Measurements from ENCODE around the gene HUS1B. TPM values are rescaled to one million over a fixed set of nuclear protein-coding genes. Genes with fewer than 3 reads are reported as not detected.

The HUS1B gene
- total and polyA plus RNA-seq, 2 experiments from 2014 or later, result 1.3 to 3.9 TPM

- Mint-ChIP-seq H3K36me3 (ENCODE audit: low read depth) (peaks cover 18% of the 10 kb centered on the region), H3K4me3 (no peak overlapping the region), H3K27ac (no peak overlapping the region), H3K4me1 (peaks cover 35% of the 10 kb centered on the region), H3K27me3 (ENCODE audit: insufficient read depth, low read depth, poor library complexity) (no peaks in the 10 kb centered on the region), H3K9me3 (no peaks in the 10 kb centered on the region)
- Histone ChIP-seq H3K27ac (ENCODE audit: low read depth) (no peak overlapping the region), H2AFZ (no peak overlapping the region), H3K4me2 (no peak overlapping the region), H4K20me1 (replicated peaks; ENCODE audit: insufficient read depth) (no peaks in the 10 kb centered on the region), H3F3A (replicated peaks; ENCODE audit: low read depth) (no peaks in the 10 kb centered on the region), H3K4me1 (ENCODE audit: insufficient read depth) (peaks cover 59% of the 10 kb centered on the region), H3K9me2 (ENCODE audit: insufficient read depth) (no peaks in the 10 kb centered on the region), H3K36me3 (ENCODE audit: insufficient read depth) (no peaks in the 10 kb centered on the region), H3K4me3 (no peak overlapping the region), H3K27me3 (ENCODE audit: insufficient read depth) (no peaks in the 10 kb centered on the region), H3K79me2 (replicated peaks; ENCODE audit: insufficient read depth) (peaks cover 86% of the 10 kb centered on the region)
- ATAC-seq, result no peak
- DNase-seq (ENCODE audit: low spot score), result no peak
- TF ChIP-seq ETS1 (IDR thresholded peaks at IDR 0.05), result no peak
- TF ChIP-seq ZNF462 (CRISPR knock-in tag; IDR thresholded peaks at IDR 0.05), result no peak
- no peak for TF ChIP-seq REST (IDR thresholded peaks at IDR 0.05; ENCODE audit: unreplicated experiment)
These were observed 4.0 kb downstream of the HUS1B start for GRCh38 chr6:652865-653264.
